Vagina (tissue), 2 donors: ENCODE measurements around the gene TSPAN15. TPM values are rescaled to one million over a fixed set of nuclear protein-coding genes. Genes with fewer than 3 reads are reported as not detected.

ENCODE experiments used
- DNase-seq, 2 donors: peaks; one replicate each; pipeline ENCODE4 v3.0.0-alpha.2; 2017; ENCODE audit errors: extremely low spot score in 2 of 2
- H3K27ac ChIP-seq: fragments of 200-600 bp; sonication (generic); one replicate; pipeline ENCODE4 v1.5.1; 2019
- H3K27me3 ChIP-seq: fragments of 200-600 bp; sonication (generic); one replicate; pipeline ENCODE4 v1.5.1; 2019
- H3K36me3 ChIP-seq, 2 donors: fragments of 200-600 bp; sonication (generic); one replicate each; pipeline ENCODE4 v1.5.1; 2017 to 2019
- H3K4me1 ChIP-seq: fragments of 200-600 bp; sonication (generic); one replicate; pipeline ENCODE4 v1.5.1; 2019
- H3K4me3 ChIP-seq, 2 donors: fragments of 200-600 bp; sonication (generic); 1 replicate in 1 of 2; 2 replicates in 1 of 2; pipeline ENCODE4 v1.5.1; 2016 to 2019
- H3K9me3 ChIP-seq: fragments of 200-600 bp; sonication (generic); one replicate; pipeline ENCODE4 v1.5.1; 2019
- CTCF ChIP-seq, 3 experiments: fragments of 450-650 bp in 2 of 3; fragments of 200-600 bp in 1 of 3; sonication (generic) in 1 of 3; IDR thresholded peaks; one replicate each; pipeline ENCODE4 v1.5.1; 2017 to 2019; ENCODE audit warnings: antibody characterized with exemption in 3 of 3, mild to moderate bottlenecking in 2 of 3, moderate library complexity in 2 of 3
- POLR2A ChIP-seq, 2 donors: fragments of 450-650 bp; IDR thresholded peaks; one replicate each; pipeline ENCODE4 v1.6.1; 2017; ENCODE audit warnings: antibody characterized with exemption in 2 of 2, mild to moderate bottlenecking in 2 of 2, moderate library complexity in 2 of 2
- POLR2AphosphoS5 ChIP-seq, 2 donors: sonication (generic); formaldehyde crosslinking; IDR thresholded peaks; one replicate each; pipeline ENCODE4 v1.9.0; 2017; ENCODE audit warnings: antibody characterized with exemption in 2 of 2, mild to moderate bottlenecking in 2 of 2, low read depth in 1 of 2; ENCODE audit not compliant: insufficient read depth in 1 of 2
- intact Hi-C: fragments of 100-400 bp; cut with DNase I; formaldehyde crosslinking; loops from one replicate; pipeline ENCODE4 v1.15.1; 2023
- total RNA-seq: library from RNA; depleted of rRNA; stranded (reverse); fragments of >200 nt; gene quantifications from one replicate; pipeline ENCODE4 v1.2.3, GENCODE V29; 2016

Gene TSPAN15
- total RNA-seq, 1 donor from 2014 or later: 26.5 TPM

- Histone ChIP-seq H3K4me3 (no peak overlapping the region), H3K36me3 (no peaks in the 10 kb centered on the region), H3K27ac (no peak overlapping the region), H3K4me1 (peaks cover 12% of the 10 kb centered on the region), H3K9me3 (no peaks in the 10 kb centered on the region), H3K27me3 (no peaks in the 10 kb centered on the region)
- no peak for DNase-seq
- no peak for TF ChIP-seq POLR2AphosphoS5 (IDR thresholded peaks at IDR 0.05; ENCODE audit: insufficient read depth in 1 of 2, low read depth in 1 of 2)
- TF ChIP-seq CTCF (IDR thresholded peaks at IDR 0.05): no peak
- TF ChIP-seq POLR2A (IDR thresholded peaks at IDR 0.05): no peak
- intact Hi-C loops: loop anchor here (1.0 to 10.0 kb wide), 2 partner anchors 77 to 271 kb away; no protein-coding TSS in a partner anchor
These were observed 54.5 kb downstream of the TSPAN15 start for GRCh38 chr10:69505636-69506318.

DNA sequence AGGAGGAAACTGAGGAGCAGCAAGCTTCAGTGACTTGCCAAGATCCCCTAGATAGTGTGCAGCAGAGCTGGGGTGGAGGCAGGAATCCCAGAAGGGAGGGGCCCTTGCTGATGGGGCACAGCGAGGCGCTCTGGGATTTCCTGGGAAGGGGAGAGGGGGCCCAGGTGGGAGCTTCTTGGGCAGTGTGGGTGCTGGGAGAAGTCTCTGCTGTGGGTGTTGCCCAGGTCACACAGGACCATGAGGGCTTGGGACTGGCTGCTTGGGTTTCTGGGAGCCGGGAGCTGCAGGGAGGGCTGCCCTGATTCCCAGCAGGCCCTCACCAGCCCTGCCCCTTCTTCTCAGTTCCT is 55.2 kb downstream of the TSPAN15 start:
- TF ChIP-seq CTCF (IDR thresholded peaks at IDR 0.05): no peak
- Histone ChIP-seq H3K36me3 (no peaks in the 10 kb centered on the region), H3K27ac (no peak overlapping the region), H3K4me3 (no peak overlapping the region), H3K4me1 (peaks cover 12% of the 10 kb centered on the region), H3K27me3 (no peaks in the 10 kb centered on the region), H3K9me3 (no peaks in the 10 kb centered on the region)
- intact Hi-C loops: loop anchor here (1.0 to 10.0 kb wide), 2 partner anchors 78 to 272 kb away; no protein-coding TSS in a partner anchor
- peak in 1 of 2 donors; percentile 93 for DNase-seq

DNA sequence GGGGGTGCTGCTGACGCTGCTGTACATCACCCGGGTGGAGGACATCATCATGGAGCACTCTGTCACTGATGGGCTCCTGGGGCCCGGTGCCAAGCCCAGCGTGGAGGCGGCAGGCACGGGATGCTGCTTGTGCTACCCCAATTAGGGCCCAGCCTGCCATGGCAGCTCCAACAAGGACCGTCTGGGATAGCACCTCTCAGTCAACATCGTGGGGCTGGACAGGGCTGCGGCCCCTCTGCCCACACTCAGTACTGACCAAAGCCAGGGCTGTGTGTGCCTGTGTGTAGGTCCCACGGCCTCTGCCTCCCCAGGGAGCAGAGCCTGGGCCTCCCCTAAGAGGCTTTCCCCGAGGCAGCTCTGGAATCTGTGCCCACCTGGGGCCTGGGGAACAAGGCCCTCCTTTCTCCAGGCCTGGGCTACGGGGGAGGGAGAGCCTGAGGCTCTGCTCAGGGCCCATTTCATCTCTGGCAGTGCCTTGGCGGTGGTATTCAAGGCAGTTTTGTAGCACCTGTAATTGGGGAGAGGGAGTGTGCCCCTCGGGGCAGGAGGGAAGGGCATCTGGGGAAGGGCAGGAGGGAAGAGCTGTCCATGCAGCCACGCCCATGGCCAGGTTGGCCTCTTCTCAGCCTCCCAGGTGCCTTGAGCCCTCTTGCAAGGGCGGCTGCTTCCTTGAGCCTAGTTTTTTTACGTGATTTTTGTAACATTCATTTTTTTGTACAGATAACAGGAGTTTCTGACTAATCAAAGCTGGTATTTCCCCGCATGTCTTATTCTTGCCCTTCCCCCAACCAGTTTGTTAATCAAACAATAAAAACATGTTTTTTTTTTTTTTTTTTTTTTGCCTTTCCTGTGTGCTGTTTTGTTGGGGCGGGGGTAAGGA is 55.8 kb downstream of the TSPAN15 start:
- Histone ChIP-seq H3K4me3 (no peak overlapping the region), H3K27ac (no peak overlapping the region)

GRCh38 chr10:69508738-69509340 is 57.6 kb downstream of the TSPAN15 start:
- H3K9me3 ChIP-seq: no peaks in the 10 kb centered on the region
- H3K4me3 ChIP-seq: no peak overlapping the region
- intact Hi-C loops: loop anchor here (1.0 to 10.0 kb wide), 2 partner anchors 83 to 274 kb away; no protein-coding TSS in a partner anchor
- TF ChIP-seq POLR2AphosphoS5 (IDR thresholded peaks at IDR 0.05; ENCODE audit: insufficient read depth in 1 of 2, low read depth in 1 of 2): no peak
- no peak for TF ChIP-seq POLR2A (IDR thresholded peaks at IDR 0.05)
- TF ChIP-seq CTCF (IDR thresholded peaks at IDR 0.05): no peak
- H3K36me3 ChIP-seq: no peaks in the 10 kb centered on the region
- H3K27me3 ChIP-seq: no peaks in the 10 kb centered on the region
- no peak for DNase-seq
- H3K4me1 ChIP-seq: peaks cover 12% of the 10 kb centered on the region
- no peak overlapping the region for H3K27ac ChIP-seq

More for the DNA sequence above, 55.8 kb downstream of the TSPAN15 start:
- peak in 1 of 2 donors; percentile 19 for TF ChIP-seq POLR2AphosphoS5 (IDR thresholded peaks at IDR 0.05; ENCODE audit: insufficient read depth in 1 of 2, low read depth in 1 of 2)
- no peak for TF ChIP-seq CTCF (IDR thresholded peaks at IDR 0.05)
- no peaks in the 10 kb centered on the region for H3K27me3 ChIP-seq
- H3K36me3 ChIP-seq: no peaks in the 10 kb centered on the region
- no peak for DNase-seq
- intact Hi-C loops: loop anchor here (1.0 to 10.0 kb wide), 2 partner anchors 79 to 272 kb away; no protein-coding TSS in a partner anchor
- no peaks in the 10 kb centered on the region for H3K9me3 ChIP-seq
- peaks cover 12% of the 10 kb centered on the region for H3K4me1 ChIP-seq
